Stimulated activated CD8-positive, alpha-beta memory T cell treated with anti-CD3 and anti-CD28 coated beads, Interleukin-15, amount 100 ng/mL, for 4 hours (primary cell): ENCODE results near the gene ERMN.
"Not testable (repeated sequence)": the region's sequence is repeated elsewhere in the genome, so short reads cannot be mapped to it uniquely, and the experiment has no call there.

ENCODE experiments used
- DNase-seq, 2 donors: peaks; one replicate each; pipeline ENCODE4 v3.0.0-alpha.2; 2020; ENCODE audit warnings: low read depth in 2 of 2

Gene ERMN

GRCh38 chr2:157292853-157293252, 32.8 kb downstream of the ERMN start:
- no peak for DNase-seq

GRCh38 chr2:157291018-157291417, 34.6 kb downstream of the ERMN start:
- DNase-seq: no peak

- DNase-seq: no peak
Observed at GRCh38 chr2:157290525-157290924, 35.1 kb downstream of the ERMN start.

GRCh38 chr2:157287160-157287559, 38.5 kb downstream of the ERMN start:
- no peak for DNase-seq

GRCh38 chr2:157283468-157283867, 42.2 kb downstream of the ERMN start:
- DNase-seq: no peak

GRCh38 chr2:157281316-157281715, 44.3 kb downstream of the ERMN start:
- no peak for DNase-seq

- DNase-seq: not testable (repeated sequence)
Observed at GRCh38 chr2:157279311-157279710, 46.3 kb downstream of the ERMN start.

- no peak for DNase-seq
Observed at GRCh38 chr2:157271590-157272203, 53.9 kb downstream of the ERMN start.

GRCh38 chr2:157269922-157270321, 55.7 kb downstream of the ERMN start:
- no peak for DNase-seq

- DNase-seq: no peak
Observed at GRCh38 chr2:157269060-157269459, 56.6 kb downstream of the ERMN start.
